ENCODE results near the gene BNIP3. TPM values are rescaled to one million over a fixed set of nuclear protein-coding genes. Genes with fewer than 3 reads are reported as not detected.
A peak's percentile ranks its signal among the peaks of the same experiment; 100 is the strongest.

BNIP3 gene
- total and polyA plus RNA-seq, 2 of the 13 experiments (the other 11 are each of a cell fraction or from before 2014, with no cell fraction given) = 73.7 to 223 TPM

DNA sequence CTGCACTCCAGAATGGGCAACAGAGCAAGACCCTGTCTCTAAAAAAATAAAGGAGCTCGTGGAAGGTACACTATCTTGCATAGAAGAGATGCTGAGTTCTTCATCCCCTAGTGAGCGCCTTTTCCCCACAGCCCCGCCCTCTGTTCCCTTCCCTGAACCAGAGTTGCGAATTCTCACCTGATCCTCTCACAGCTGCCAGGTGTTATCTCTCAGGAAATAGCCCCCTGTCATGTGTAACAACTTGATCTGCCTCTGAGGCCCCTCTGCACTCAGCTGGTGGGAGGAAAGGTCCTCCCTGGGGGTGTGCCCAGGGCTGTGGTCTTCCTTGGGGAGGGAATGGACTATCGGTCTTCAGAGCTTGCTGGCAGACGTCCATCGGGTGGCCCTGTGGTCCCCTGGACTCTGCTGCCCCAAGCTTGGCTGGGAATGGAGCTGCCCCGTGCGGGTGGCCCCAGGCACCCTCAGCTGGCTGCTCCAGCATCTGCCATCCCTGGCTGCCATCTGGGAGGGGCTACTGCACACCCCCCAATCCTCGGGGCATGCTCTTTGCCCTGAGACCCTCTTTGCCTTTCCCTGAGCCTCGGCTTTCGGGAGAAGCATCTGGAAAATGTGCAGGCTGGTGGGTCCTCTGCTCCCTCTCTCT, 21.7 kb upstream of the BNIP3 start (continued):
- TF ChIP-seq, protein P1, sequence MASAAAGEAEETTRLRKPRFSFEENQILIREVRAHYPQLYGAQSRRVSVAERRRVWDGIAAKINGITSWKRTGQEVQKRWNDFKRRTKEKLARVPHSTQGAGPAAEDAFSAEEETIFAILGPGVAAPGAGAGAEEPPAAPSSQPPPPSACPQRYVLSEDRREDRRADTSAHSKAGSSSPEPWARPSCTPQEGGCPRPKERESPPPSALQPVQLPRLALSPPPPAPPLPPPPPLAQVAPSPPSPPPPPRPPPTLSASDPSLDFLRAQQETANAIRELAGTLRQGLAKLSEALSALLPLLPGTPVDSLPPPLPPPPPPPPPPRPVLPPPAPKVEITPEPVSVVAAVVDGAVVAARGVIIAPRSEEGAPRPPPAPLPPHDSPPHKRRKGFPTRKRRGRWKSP (CRISPR knock-in tag; IDR thresholded peaks at IDR 0.05) = no peak
- TF ChIP-seq, protein P2, sequence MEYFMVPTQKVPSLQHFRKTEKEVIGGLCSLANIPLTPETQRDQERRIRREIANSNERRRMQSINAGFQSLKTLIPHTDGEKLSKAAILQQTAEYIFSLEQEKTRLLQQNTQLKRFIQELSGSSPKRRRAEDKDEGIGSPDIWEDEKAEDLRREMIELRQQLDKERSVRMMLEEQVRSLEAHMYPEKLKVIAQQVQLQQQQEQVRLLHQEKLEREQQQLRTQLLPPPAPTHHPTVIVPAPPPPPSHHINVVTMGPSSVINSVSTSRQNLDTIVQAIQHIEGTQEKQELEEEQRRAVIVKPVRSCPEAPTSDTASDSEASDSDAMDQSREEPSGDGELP (IDR thresholded peaks at IDR 0.05; ENCODE audit: borderline replicate concordance, low read depth) = peak; percentile 17; the same call in 1 of the 2 replicates
- no peak for TF ChIP-seq CBFB (CRISPR knock-in tag; IDR thresholded peaks at IDR 0.05)
- TF ChIP-seq ETV5 (CRISPR knock-in tag; IDR thresholded peaks at IDR 0.05; ENCODE audit: borderline replicate concordance) = no peak
- TF ChIP-seq, protein P3, sequence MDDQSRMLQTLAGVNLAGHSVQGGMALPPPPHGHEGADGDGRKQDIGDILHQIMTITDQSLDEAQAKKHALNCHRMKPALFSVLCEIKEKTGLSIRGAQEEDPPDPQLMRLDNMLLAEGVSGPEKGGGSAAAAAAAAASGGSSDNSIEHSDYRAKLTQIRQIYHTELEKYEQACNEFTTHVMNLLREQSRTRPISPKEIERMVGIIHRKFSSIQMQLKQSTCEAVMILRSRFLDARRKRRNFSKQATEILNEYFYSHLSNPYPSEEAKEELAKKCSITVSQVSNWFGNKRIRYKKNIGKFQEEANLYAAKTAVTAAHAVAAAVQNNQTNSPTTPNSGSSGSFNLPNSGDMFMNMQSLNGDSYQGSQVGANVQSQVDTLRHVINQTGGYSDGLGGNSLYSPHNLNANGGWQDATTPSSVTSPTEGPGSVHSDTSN (CRISPR knock-in tag; IDR thresholded peaks at IDR 0.05; ENCODE audit: borderline replicate concordance) = no peak

DNA sequence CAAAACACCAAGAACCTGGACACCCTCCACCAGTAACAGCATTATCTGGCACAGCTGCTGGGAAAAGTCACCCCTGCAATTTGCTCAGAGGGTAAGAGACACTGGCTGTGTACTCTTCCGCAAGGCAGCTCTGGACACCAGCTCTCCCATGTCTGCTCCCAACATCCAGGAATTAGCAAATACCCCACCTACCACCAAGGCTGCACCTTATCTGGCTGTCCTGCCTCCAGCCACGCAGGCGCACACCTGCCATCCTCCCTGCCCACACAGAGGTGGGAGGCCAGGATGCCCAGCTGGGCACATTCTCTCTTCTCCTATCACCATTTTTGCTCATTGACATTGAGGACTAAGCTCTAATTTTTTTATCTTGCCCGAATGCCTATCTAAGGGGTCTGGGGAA, 20.3 kb upstream of the BNIP3 start:
- Histone ChIP-seq H2AFZ (ENCODE audit: low read length) (no peak overlapping the region), H3K27ac (ENCODE audit: extremely low read length, insufficient read depth, low read length) (no peak overlapping the region), H3K9ac (ENCODE audit: insufficient read depth, low read depth, low read length) (no peak overlapping the region), H3K36me3 (replicated peaks in 1 of 2; ENCODE audit: control insufficient read depth in 1 of 2, insufficient read depth in 2 of 2, low read length in 2 of 2) (no peaks in the 10 kb centered on the region), H3K9me3 (ENCODE audit: low read length) (peaks cover 13% of the 10 kb centered on the region), H3K79me2 (ENCODE audit: insufficient read depth, low read length) (no peaks in the 10 kb centered on the region), H3K4me2 (ENCODE audit: low read depth, low read length) (peak overlapping the region; percentile 64), H3K4me3 (replicated peaks in 1 of 3; ENCODE audit: insufficient read depth in 1 of 3, low read depth in 2 of 3, low read length in 3 of 3) (no peak overlapping the region), H4K20me1 (ENCODE audit: insufficient read depth, low read length) (no peaks in the 10 kb centered on the region), H3K4me1 (ENCODE audit: insufficient read depth, low read length) (peaks cover 73% of the 10 kb centered on the region), H3K27me3 (ENCODE audit: control insufficient read depth in 1 of 2, insufficient read depth in 2 of 2, low read length in 2 of 2) (peaks cover 0 to 4% of the 10 kb centered on the region in 2 experiments; a peak in 1 of 5 replicates)
- ChIA-PET POLR2A (interaction anchor here (1.5 kb wide), 1 partner anchor 21 kb away, joined by 4 read pairs; the partner anchor contains the start of gene BNIP3), CTCF (ENCODE audit: low intra/inter-chr PET ratio, low total read pairs) (no interaction called here)
- no peak for DNase-seq (ENCODE audit: low spot score)
- in situ Hi-C loops (cut with HindIII; ENCODE audit: extremely low pct_ligation_motif_present, low pct_unique_long_range_greater_than_20kb) (no loop called here), intact Hi-C loops (cut with micrococcal nuclease; ENCODE audit: unreplicated experiment) (no loop called here)
- FAIRE-seq = no peak
- ATAC-seq = no peak
- WGBS (ENCODE audit: low lambda C conversion rate) = 61% methylated on average over 4 of the region's 4 CpGs
- BruUV-seq (replicated peaks) = no TSS peak
- TF ChIP-seq ZSCAN25 (CRISPR knock-in tag; IDR thresholded peaks at IDR 0.05) (0 out of 2 replicates have a peak, but pooled peaks have one; percentile 21), ZNF550 (CRISPR knock-in tag; IDR thresholded peaks at IDR 0.05; ENCODE audit: borderline replicate concordance) (no peak)

All from HepG2 (cell line).